DOHH2 (cell line): Measurements from ENCODE around the gene LYZL1.

Source experiments
- H3F3A ChIP-seq: fragments of 200-600 bp; sonication (generic), shearing (Covaris generic); 2 replicates; pipeline ENCODE4 v1.6.0; 2016; ENCODE audit warnings: antibody characterized with exemption, mild to moderate bottlenecking; ENCODE audit not compliant: control insufficient read depth, insufficient read depth
- H3K27ac ChIP-seq: fragments of 200-600 bp; sonication (generic); 2 replicates; pipeline ENCODE4 v1.5.1; 2014; ENCODE audit warnings: low read depth, mild to moderate bottlenecking, low read length, moderate library complexity
- H3K27me3 ChIP-seq: fragments of 200-600 bp; sonication (generic); 2 replicates; pipeline ENCODE4 v1.6.1; 2014; ENCODE audit warnings: mild to moderate bottlenecking, low read length, mixed read lengths; ENCODE audit not compliant: control insufficient read depth
- H3K36me3 ChIP-seq: fragments of 200-600 bp; sonication (generic); 2 replicates; pipeline ENCODE4 v1.6.1; 2014; ENCODE audit warnings: mild to moderate bottlenecking, low read length, moderate library complexity, mixed read lengths; ENCODE audit not compliant: control insufficient read depth
- H3K4me1 ChIP-seq: fragments of 200-600 bp; sonication (generic); 2 replicates; pipeline ENCODE4 v1.6.1; 2014; ENCODE audit warnings: mild to moderate bottlenecking, low read length, mixed read lengths; ENCODE audit not compliant: control insufficient read depth
- H3K4me2 ChIP-seq: fragments of 200-600 bp; sonication (generic); 2 replicates; pipeline ENCODE4 v1.6.0; 2014; ENCODE audit warnings: mild to moderate bottlenecking, low read length, moderate library complexity
- H3K4me3 ChIP-seq: fragments of 200-600 bp; sonication (generic); 2 replicates; pipeline ENCODE4 v1.5.1; 2014; ENCODE audit warnings: mild to moderate bottlenecking, low read length, mixed read lengths
- H3K79me2 ChIP-seq: fragments of 200-600 bp; sonication (generic); 2 replicates; pipeline ENCODE4 v1.6.1; 2014; ENCODE audit warnings: mild to moderate bottlenecking, low read length, mixed read lengths; ENCODE audit not compliant: control insufficient read depth
- H3K9me2 ChIP-seq: fragments of 200-600 bp; sonication (generic); replicated peaks from 2 replicates; pipeline ENCODE4 v1.6.1; 2014; ENCODE audit warnings: mild to moderate bottlenecking, low read length, mixed read lengths; ENCODE audit not compliant: control insufficient read depth
- H3K9me3 ChIP-seq: fragments of 200-600 bp; sonication (generic); 2 replicates; pipeline ENCODE4 v1.6.1; 2014; ENCODE audit warnings: antibody characterized with exemption, low read length, mixed read lengths; ENCODE audit not compliant: control insufficient read depth, insufficient read depth
- H4K20me1 ChIP-seq: fragments of 200-600 bp; sonication (generic); 2 replicates; pipeline ENCODE4 v1.6.0; 2014; ENCODE audit warnings: low read depth, mild to moderate bottlenecking, antibody characterized with exemption, low read length, moderate library complexity; ENCODE audit not compliant: control insufficient read depth, insufficient read depth
- CTCF ChIP-seq: fragments of 200-600 bp; sonication (generic); IDR thresholded peaks from one replicate; pipeline ENCODE4 v1.5.1; 2014; ENCODE audit warnings: antibody characterized with exemption, mild to moderate bottlenecking, low read depth, low read length; ENCODE audit not compliant: poor library complexity, severe bottlenecking
- EZH2phosphoT487 ChIP-seq: fragments of 200-600 bp; sonication (generic); IDR thresholded peaks from 2 replicates; pipeline ENCODE4 v1.6.1; 2017; ENCODE audit warnings: borderline replicate concordance, mild to moderate bottlenecking, antibody characterized with exemption, low read length, moderate library complexity, mixed read lengths

Gene LYZL1

DNA sequence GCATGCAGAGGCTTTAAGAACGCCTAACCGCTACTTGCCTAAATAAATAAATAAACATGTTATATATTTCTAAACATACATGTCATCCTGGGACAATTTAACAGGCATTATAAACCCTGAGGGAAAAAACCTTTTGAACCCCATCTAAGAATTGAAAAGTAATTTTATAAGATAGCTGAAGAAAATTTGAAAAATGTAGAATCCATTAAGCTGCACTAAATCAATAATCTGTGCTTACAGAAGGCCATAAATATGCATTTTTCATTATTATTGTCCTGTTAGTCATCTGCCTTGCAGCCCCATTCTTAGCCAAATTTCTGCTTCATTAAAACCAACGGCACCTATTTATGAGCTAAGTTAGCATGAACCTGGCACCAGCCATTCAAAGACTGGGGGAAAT is 24.2 kb downstream of the LYZL1 start:
- H3K27ac ChIP-seq, result no peak overlapping the region
- no peaks in the 10 kb centered on the region for H4K20me1 ChIP-seq
- H3K4me1 ChIP-seq, result no peaks in the 10 kb centered on the region
- H3K36me3 ChIP-seq, result no peaks in the 10 kb centered on the region
- no peaks in the 10 kb centered on the region for H3K9me3 ChIP-seq
- H3K79me2 ChIP-seq, result no peaks in the 10 kb centered on the region
- H3K4me3 ChIP-seq, result no peak overlapping the region
- TF ChIP-seq CTCF (no peak), EZH2phosphoT487 (no peak)
- H3K27me3 ChIP-seq, result no peaks in the 10 kb centered on the region
- no peaks in the 10 kb centered on the region for H3F3A ChIP-seq
- H3K9me2 ChIP-seq, result no peaks in the 10 kb centered on the region
- no peak overlapping the region for H3K4me2 ChIP-seq

DNA sequence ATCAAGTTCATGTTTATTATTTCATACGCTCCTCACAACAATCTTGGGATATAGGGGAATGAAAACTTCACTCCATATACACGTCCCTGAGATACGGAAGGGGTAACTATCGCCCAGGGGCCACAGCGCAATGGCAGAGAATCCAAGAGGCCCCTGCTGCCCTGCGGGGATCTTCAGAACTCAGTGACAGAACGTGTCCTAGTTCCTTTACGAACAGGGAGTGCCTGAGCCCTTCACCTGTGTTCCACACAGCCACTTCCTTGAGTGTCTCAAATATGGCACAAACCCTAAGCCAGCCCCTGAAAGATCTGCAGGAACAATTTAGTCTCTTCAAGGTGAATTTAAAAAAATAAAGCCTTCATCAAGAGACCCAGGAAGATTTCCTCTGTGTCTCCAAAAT is 25.9 kb downstream of the LYZL1 start:
- Histone ChIP-seq H3K36me3 (no peaks in the 10 kb centered on the region), H3K9me3 (no peaks in the 10 kb centered on the region), H4K20me1 (no peaks in the 10 kb centered on the region), H3K79me2 (no peaks in the 10 kb centered on the region), H3K27me3 (no peaks in the 10 kb centered on the region), H3K4me1 (no peaks in the 10 kb centered on the region), H3F3A (no peaks in the 10 kb centered on the region), H3K9me2 (no peaks in the 10 kb centered on the region), H3K4me2 (no peak overlapping the region), H3K4me3 (no peak overlapping the region), H3K27ac (no peak overlapping the region)
- TF ChIP-seq CTCF (no peak), EZH2phosphoT487 (no peak)

DNA sequence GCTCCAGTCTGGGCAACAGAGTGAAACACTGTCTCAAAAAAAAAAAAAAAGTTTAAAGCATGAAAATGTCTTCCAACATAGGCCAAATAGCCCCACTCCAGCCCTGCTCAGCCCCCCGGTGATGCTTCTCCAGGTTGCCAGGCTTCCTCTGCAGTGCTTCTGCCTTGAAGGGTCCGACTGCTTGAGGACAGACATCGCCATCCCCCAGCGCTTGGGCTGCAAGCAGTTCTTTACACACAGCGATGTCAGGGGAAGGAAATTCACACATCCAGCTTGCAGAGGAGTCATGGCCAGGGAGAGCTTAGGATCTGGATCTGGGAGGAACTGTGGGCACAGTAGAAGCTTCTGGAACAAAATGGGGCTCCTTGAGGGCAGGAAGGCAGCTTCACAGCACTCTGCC is 26.9 kb downstream of the LYZL1 start:
- Histone ChIP-seq H3K79me2 (no peaks in the 10 kb centered on the region), H3K9me2 (no peaks in the 10 kb centered on the region), H3F3A (no peaks in the 10 kb centered on the region), H3K36me3 (no peaks in the 10 kb centered on the region), H3K27me3 (no peaks in the 10 kb centered on the region), H4K20me1 (no peaks in the 10 kb centered on the region), H3K4me2 (no peak overlapping the region), H3K4me3 (no peak overlapping the region), H3K27ac (no peak overlapping the region), H3K4me1 (no peaks in the 10 kb centered on the region), H3K9me3 (no peaks in the 10 kb centered on the region)
- TF ChIP-seq EZH2phosphoT487 (no peak), CTCF (no peak)
